Epithelial cell of esophagus (primary cell): Measurements from ENCODE around the gene TAF10.

Experiments used
- DNase-seq: peaks from one replicate; pipeline ENCODE4 v3.0.0; 2010; ENCODE audit warnings: low read depth
- H3K4me3 ChIP-seq: 2 replicates; pipeline ENCODE4 v1.5.1; 2011; ENCODE audit warnings: mild to moderate bottlenecking, low read length, control low read depth
- CTCF ChIP-seq: IDR thresholded peaks from 2 replicates; pipeline ENCODE4 v1.5.1; 2011; ENCODE audit warnings: low read depth, mild to moderate bottlenecking, low read length, control low read depth, inconsistent platforms; ENCODE audit not compliant: insufficient read depth; ENCODE audit errors: missing control alignments

TAF10 gene

DNA sequence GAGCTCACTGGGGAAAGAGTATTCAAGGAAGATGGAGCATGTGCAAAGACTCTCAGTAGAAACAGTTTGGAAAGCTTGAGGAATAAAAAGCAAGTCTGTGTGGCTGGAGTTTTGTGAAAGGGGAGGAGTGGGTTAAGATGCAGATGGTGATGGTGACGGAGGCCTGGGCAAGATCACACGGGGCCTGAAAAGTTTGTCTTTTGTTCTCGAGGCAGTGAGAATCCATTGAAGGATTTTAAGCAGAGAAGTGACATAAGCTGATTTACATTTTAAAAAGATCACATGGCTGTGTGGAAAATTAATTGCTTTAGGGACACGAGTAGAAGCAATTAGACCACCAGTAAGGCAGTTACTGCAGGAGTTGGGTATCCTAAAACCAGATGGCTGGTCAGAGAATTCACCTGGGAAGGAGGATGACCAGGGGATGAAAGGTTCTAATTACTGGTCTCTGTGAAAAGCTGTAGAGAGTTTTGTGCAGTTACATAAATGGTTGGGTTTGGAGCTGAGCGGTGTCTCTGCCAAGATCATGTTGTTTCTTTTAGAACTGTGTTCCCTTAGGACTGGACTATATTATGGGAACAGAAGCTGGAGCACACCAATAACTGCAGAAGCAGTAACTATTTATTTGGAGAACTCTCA, 15.7 kb downstream of the TAF10 start:
- no peak for TF ChIP-seq CTCF
- DNase-seq, result no peak

GRCh38 chr11:6594142-6594768, 17.8 kb downstream of the TAF10 start:
- H3K4me3 ChIP-seq, result no peak overlapping the region
- DNase-seq, result no peak
- TF ChIP-seq CTCF, result no peak

More for the DNA sequence above, 15.7 kb downstream of the TAF10 start:
- H3K4me3 ChIP-seq, result no peak overlapping the region

DNA sequence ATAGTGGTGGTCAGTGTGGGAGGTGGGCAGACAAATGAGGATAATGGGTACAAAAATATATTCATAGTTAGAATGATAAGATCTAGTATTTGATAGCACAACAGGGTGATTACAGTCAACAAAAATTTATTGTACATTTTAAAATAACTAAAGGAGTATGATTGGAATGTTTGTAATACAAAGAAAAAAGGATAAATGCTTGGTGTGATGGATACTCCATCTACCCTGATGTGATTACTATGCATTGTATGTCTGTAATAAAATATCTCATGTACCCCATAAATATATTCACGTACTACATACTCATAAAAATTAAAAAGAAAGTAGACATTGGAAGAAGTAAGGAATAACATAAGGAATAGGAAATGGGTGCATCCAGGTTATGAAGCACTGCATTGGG, 24.0 kb downstream of the TAF10 start:
- DNase-seq, result no peak
- no peak overlapping the region for H3K4me3 ChIP-seq
- TF ChIP-seq CTCF, result no peak

- H3K4me3 ChIP-seq, result no peak overlapping the region
- no peak for DNase-seq
- TF ChIP-seq CTCF, result no peak
Measured at GRCh38 chr11:6587360-6587953, 24.6 kb downstream of the TAF10 start.

GRCh38 chr11:6586434-6587359, 25.3 kb downstream of the TAF10 start:
- TF ChIP-seq CTCF, result no peak
- DNase-seq, result no peak
- H3K4me3 ChIP-seq, result no peak overlapping the region

- no peak overlapping the region for H3K4me3 ChIP-seq
- no peak for DNase-seq
- TF ChIP-seq CTCF, result no peak
Measured at GRCh38 chr11:6584528-6584927, 27.5 kb downstream of the TAF10 start.
